Astrocyte (in vitro differentiated cells and primary cell): Measurements from ENCODE around the gene PER3. TPM values are rescaled to one million over a fixed set of nuclear protein-coding genes. Genes with fewer than 3 reads are reported as not detected.

Experiments used
- DNase-seq: peaks from one replicate; pipeline ENCODE4 v3.0.0-alpha.2; 2010; ENCODE audit warnings: low read depth
- FAIRE-seq: peaks from 2 replicates; lab custom pipeline; 2011; peaks lifted over from hg19 to GRCh38; lab: Jason Lieb, UNC
- H2AFZ ChIP-seq: 2 replicates; pipeline ENCODE4 v1.6.0; 2012; ENCODE audit warnings: low read depth, low read length, inconsistent platforms
- H3K27ac ChIP-seq: 2 replicates; pipeline ENCODE4 v1.5.1; 2011; ENCODE audit warnings: low read depth, low read length, inconsistent platforms
- H3K27me3 ChIP-seq: 2 replicates; pipeline ENCODE4 v1.6.0; 2011; ENCODE audit warnings: low read length, inconsistent platforms; ENCODE audit not compliant: insufficient read depth
- H3K36me3 ChIP-seq: 2 replicates; pipeline ENCODE4 v1.5.1; 2011; ENCODE audit warnings: low read length, inconsistent platforms; ENCODE audit not compliant: insufficient read depth
- H3K4me1 ChIP-seq: 2 replicates; pipeline ENCODE4 v1.5.1; 2011; ENCODE audit warnings: low read length, inconsistent platforms; ENCODE audit not compliant: insufficient read depth
- H3K4me2 ChIP-seq: 2 replicates; pipeline ENCODE4 v1.6.0; 2012; ENCODE audit warnings: low read length, inconsistent platforms
- H3K4me3 ChIP-seq: 2 replicates; pipeline ENCODE4 v1.5.1; 2011; ENCODE audit warnings: low read depth, mild to moderate bottlenecking, low read length, inconsistent platforms; ENCODE audit not compliant: insufficient read depth
- H3K79me2 ChIP-seq: 2 replicates; pipeline ENCODE4 v1.6.0; 2012; ENCODE audit warnings: mild to moderate bottlenecking, low read length, inconsistent platforms; ENCODE audit not compliant: insufficient read depth
- H3K9ac ChIP-seq: 2 replicates; pipeline ENCODE4 v1.6.0; 2012; ENCODE audit warnings: mild to moderate bottlenecking, low read length, inconsistent platforms
- H3K9me3 ChIP-seq: 2 replicates; pipeline ENCODE4 v1.5.1; 2012; ENCODE audit warnings: low read depth, mild to moderate bottlenecking, low read length, inconsistent platforms; ENCODE audit not compliant: insufficient read depth
- H4K20me1 ChIP-seq: 2 replicates; pipeline ENCODE4 v1.6.0; 2012; ENCODE audit warnings: low read length, inconsistent platforms; ENCODE audit not compliant: insufficient read depth
- H3K27ac Mint-ChIP-seq: one replicate; pipeline ENCODE4 v1.8.0; 2021; ENCODE audit warnings: mild to moderate bottlenecking, mixed read lengths; ENCODE audit not compliant: unreplicated experiment
- H3K27me3 Mint-ChIP-seq: one replicate; pipeline ENCODE4 v1.8.0; 2021; ENCODE audit warnings: low read depth, mixed read lengths; ENCODE audit not compliant: unreplicated experiment
- H3K36me3 Mint-ChIP-seq: one replicate; pipeline ENCODE4 v1.8.0; 2021; ENCODE audit warnings: low read depth, mixed read lengths; ENCODE audit not compliant: unreplicated experiment
- H3K4me1 Mint-ChIP-seq: one replicate; pipeline ENCODE4 v1.8.0; 2021; ENCODE audit warnings: low read depth, mixed read lengths; ENCODE audit not compliant: unreplicated experiment
- H3K4me3 Mint-ChIP-seq: one replicate; pipeline ENCODE4 v1.8.0; 2021; ENCODE audit warnings: mild to moderate bottlenecking, moderate library complexity, mixed read lengths; ENCODE audit not compliant: unreplicated experiment
- H3K9me3 Mint-ChIP-seq: one replicate; pipeline ENCODE4 v1.8.0; 2021; ENCODE audit warnings: mild to moderate bottlenecking, mixed read lengths; ENCODE audit not compliant: unreplicated experiment
- CTCF ChIP-seq: IDR thresholded peaks from 2 replicates; pipeline ENCODE4 v1.5.1; 2011; ENCODE audit warnings: low read depth, mild to moderate bottlenecking, inconsistent platforms, low read length, moderate library complexity; ENCODE audit not compliant: insufficient read depth
- EZH2 ChIP-seq: IDR thresholded peaks from 2 replicates; pipeline ENCODE4 v1.6.1; 2012; ENCODE audit warnings: mild to moderate bottlenecking, low read length, inconsistent platforms; ENCODE audit not compliant: insufficient read depth
- total RNA-seq: library from RNA; stranded (reverse); gene quantifications from 2 replicates; pipeline ENCODE4 v1.2.1, GENCODE V29; 2021

Gene PER3
- total RNA-seq, 1 donor from 2014 or later, result 2.5 TPM

GRCh38 chr1:7888248-7889081 lies 104.4 kb downstream of the PER3 start:
- TF ChIP-seq CTCF (no peak), EZH2 (no peak)
- H4K20me1 ChIP-seq, result no peaks in the 10 kb centered on the region
- peaks cover 2% of the 10 kb centered on the region for H3K9me3 Mint-ChIP-seq
- H2AFZ ChIP-seq, result peak overlapping the region; percentile 29
- H3K27ac ChIP-seq, result no peak overlapping the region
- H3K27me3 ChIP-seq, result no peaks in the 10 kb centered on the region
- DNase-seq, result peak; percentile 73
- H3K9ac ChIP-seq, result no peak overlapping the region
- no peaks in the 10 kb centered on the region for H3K27me3 Mint-ChIP-seq
- H3K79me2 ChIP-seq, result no peaks in the 10 kb centered on the region
- H3K4me1 ChIP-seq, result peaks cover 16% of the 10 kb centered on the region
- no peak overlapping the region for H3K4me3 ChIP-seq
- no peak for FAIRE-seq
- no peaks in the 10 kb centered on the region for H3K36me3 ChIP-seq
- peak overlapping the region; percentile 53 for H3K4me2 ChIP-seq
- no peak overlapping the region for H3K4me3 Mint-ChIP-seq
- H3K27ac Mint-ChIP-seq, result peak overlapping the region; percentile 3
- peaks cover 4% of the 10 kb centered on the region for H3K9me3 ChIP-seq
- peaks cover 1% of the 10 kb centered on the region for H3K4me1 Mint-ChIP-seq
- H3K36me3 Mint-ChIP-seq, result no peaks in the 10 kb centered on the region

GRCh38 chr1:7890853-7891252 lies 106.8 kb downstream of the PER3 start:
- H3K4me3 ChIP-seq, result no peak overlapping the region
- Mint-ChIP-seq H3K9me3 (peaks cover 2% of the 10 kb centered on the region), H3K4me3 (no peak overlapping the region), H3K36me3 (no peaks in the 10 kb centered on the region), H3K27me3 (no peaks in the 10 kb centered on the region), H3K27ac (no peak overlapping the region), H3K4me1 (peaks cover 1% of the 10 kb centered on the region)
- TF ChIP-seq CTCF, result no peak
- TF ChIP-seq EZH2, result no peak
- no peaks in the 10 kb centered on the region for H3K27me3 ChIP-seq
- no peaks in the 10 kb centered on the region for H3K9me3 ChIP-seq
- H3K36me3 ChIP-seq, result no peaks in the 10 kb centered on the region
- no peaks in the 10 kb centered on the region for H4K20me1 ChIP-seq
- H3K27ac ChIP-seq, result no peak overlapping the region
- no peak overlapping the region for H3K9ac ChIP-seq
- no peak overlapping the region for H3K4me2 ChIP-seq
- DNase-seq (no peak), FAIRE-seq (no peak)
- H2AFZ ChIP-seq, result no peak overlapping the region
- no peaks in the 10 kb centered on the region for H3K79me2 ChIP-seq
- H3K4me1 ChIP-seq, result peaks cover 25% of the 10 kb centered on the region

- H2AFZ ChIP-seq, result no peak overlapping the region
- H3K4me3 ChIP-seq, result no peak overlapping the region
- no peaks in the 10 kb centered on the region for H3K79me2 ChIP-seq
- FAIRE-seq (no peak), DNase-seq (no peak)
- TF ChIP-seq CTCF (no peak), EZH2 (no peak)
- Mint-ChIP-seq H3K27ac (no peak overlapping the region), H3K36me3 (no peaks in the 10 kb centered on the region), H3K27me3 (no peaks in the 10 kb centered on the region), H3K9me3 (peaks cover 2% of the 10 kb centered on the region), H3K4me1 (peaks cover 1% of the 10 kb centered on the region), H3K4me3 (no peak overlapping the region)
- no peaks in the 10 kb centered on the region for H3K27me3 ChIP-seq
- no peaks in the 10 kb centered on the region for H3K36me3 ChIP-seq
- no peaks in the 10 kb centered on the region for H3K9me3 ChIP-seq
- H3K27ac ChIP-seq, result no peak overlapping the region
- H3K4me2 ChIP-seq, result no peak overlapping the region
- no peaks in the 10 kb centered on the region for H4K20me1 ChIP-seq
- peaks cover 17% of the 10 kb centered on the region for H3K4me1 ChIP-seq
- no peak overlapping the region for H3K9ac ChIP-seq
Measured at GRCh38 chr1:7891804-7892203, 107.7 kb downstream of the PER3 start.
